Tibial nerve (tissue), 4 donors: ENCODE data around the gene ST3GAL4. TPM values are rescaled to one million over a fixed set of nuclear protein-coding genes. Genes with fewer than 3 reads are reported as not detected.

Experiments used
- DNase-seq, 2 donors: peaks; one replicate each; pipeline ENCODE4 v3.0.0-alpha.2; 2019; ENCODE audit warnings: low spot score in 2 of 2
- H3K27ac ChIP-seq, 4 donors: fragments of 200-600 bp; sonication (generic) in 3 of 4; one replicate each; pipeline ENCODE4 v1.5.1; 2017 to 2019; ENCODE audit warnings: mild to moderate bottlenecking in 1 of 4
- H3K27me3 ChIP-seq, 2 donors: fragments of 200-600 bp; sonication (generic) in 1 of 2; one replicate each; pipeline versions ENCODE4 v1.5.1 to v1.6.0; 2017 to 2019
- H3K36me3 ChIP-seq, 3 donors: fragments of 200-600 bp; sonication (generic); one replicate each; pipeline ENCODE4 v1.5.1; 2018 to 2019
- H3K4me1 ChIP-seq, 4 donors: fragments of 200-600 bp; sonication (generic) in 3 of 4; one replicate each; pipeline ENCODE4 v1.5.1; 2017 to 2019
- H3K4me3 ChIP-seq, 4 donors: fragments of 200-600 bp; sonication (generic) in 3 of 4; one replicate each; pipeline ENCODE4 v1.5.1; 2017 to 2019; ENCODE audit warnings: mild to moderate bottlenecking in 1 of 4, moderate library complexity in 1 of 4
- H3K9me3 ChIP-seq, 4 donors: fragments of 200-600 bp; sonication (generic) in 3 of 4; one replicate each; pipeline ENCODE4 v1.5.1; 2017 to 2019
- EP300 ChIP-seq, 2 donors: sonication (generic); formaldehyde crosslinking; IDR thresholded peaks; one replicate each; pipeline ENCODE4 v1.6.1; 2017; ENCODE audit warnings: antibody characterized with exemption in 2 of 2, mild to moderate bottlenecking in 1 of 2
- POLR2A ChIP-seq, 2 donors: fragments of 450-650 bp; IDR thresholded peaks; one replicate each; pipeline ENCODE4 v1.6.1; 2017; ENCODE audit warnings: antibody characterized with exemption in 2 of 2, mild to moderate bottlenecking in 2 of 2, moderate library complexity in 2 of 2
- WGBS, 2 donors: methylation state at CpG; one replicate each; pipeline ENCODE4 v1.1.5; 2018; 5-methylcytosine and 5-hydroxymethylcytosine counted together
- total RNA-seq, 4 donors: library from RNA; depleted of rRNA; stranded (reverse); fragments of >200 nt; gene quantifications; one replicate each; pipeline ENCODE4 v1.1.0, GENCODE V29; 2016
- TF ChIP-seq, protein P1 (sequence below), 5 experiments: fragments of 200-600 bp in 3 of 5; fragments of 450-650 bp in 2 of 5; sonication (generic) in 3 of 5; IDR thresholded peaks; one replicate each; pipeline ENCODE4 v1.5.1; 2016 to 2019; ENCODE audit warnings: antibody characterized with exemption in 5 of 5, mild to moderate bottlenecking in 3 of 5, moderate library complexity in 2 of 5

ST3GAL4 gene
- total RNA-seq, 4 donors from 2014 or later, result 68.1 to 162 (median 122) TPM

DNA sequence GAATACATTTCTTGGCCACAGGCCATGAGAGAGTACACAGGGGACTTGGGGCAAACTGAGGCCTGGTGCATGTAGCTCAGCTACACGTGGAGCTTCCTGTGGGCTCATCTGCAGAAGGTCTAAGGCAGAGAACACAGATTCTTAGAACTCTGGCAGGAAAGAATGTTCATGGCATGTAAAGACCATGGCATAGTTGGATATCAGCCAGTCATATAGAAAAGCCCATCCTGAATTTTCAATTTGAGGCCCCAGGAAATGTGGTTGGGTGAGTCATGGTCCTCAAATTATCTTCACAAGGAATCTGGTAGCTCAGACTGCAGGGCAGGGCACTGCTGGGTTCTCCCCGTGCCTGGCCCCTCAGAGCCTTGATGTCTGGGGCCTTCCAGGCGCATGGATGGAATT lies 13.7 kb upstream of the ST3GAL4 start:
- 58 to 77% methylated on average over 3 of the region's 3 CpGs for WGBS, 2 donors
- peaks cover 0 to 54% (median 0%) of the 10 kb centered on the region in 3 donors for H3K36me3 ChIP-seq
- DNase-seq, result no peak
- TF ChIP-seq POLR2A (IDR thresholded peaks at IDR 0.05) (no peak), EP300 (IDR thresholded peaks at IDR 0.05) (no peak)
- TF ChIP-seq, protein P1, sequence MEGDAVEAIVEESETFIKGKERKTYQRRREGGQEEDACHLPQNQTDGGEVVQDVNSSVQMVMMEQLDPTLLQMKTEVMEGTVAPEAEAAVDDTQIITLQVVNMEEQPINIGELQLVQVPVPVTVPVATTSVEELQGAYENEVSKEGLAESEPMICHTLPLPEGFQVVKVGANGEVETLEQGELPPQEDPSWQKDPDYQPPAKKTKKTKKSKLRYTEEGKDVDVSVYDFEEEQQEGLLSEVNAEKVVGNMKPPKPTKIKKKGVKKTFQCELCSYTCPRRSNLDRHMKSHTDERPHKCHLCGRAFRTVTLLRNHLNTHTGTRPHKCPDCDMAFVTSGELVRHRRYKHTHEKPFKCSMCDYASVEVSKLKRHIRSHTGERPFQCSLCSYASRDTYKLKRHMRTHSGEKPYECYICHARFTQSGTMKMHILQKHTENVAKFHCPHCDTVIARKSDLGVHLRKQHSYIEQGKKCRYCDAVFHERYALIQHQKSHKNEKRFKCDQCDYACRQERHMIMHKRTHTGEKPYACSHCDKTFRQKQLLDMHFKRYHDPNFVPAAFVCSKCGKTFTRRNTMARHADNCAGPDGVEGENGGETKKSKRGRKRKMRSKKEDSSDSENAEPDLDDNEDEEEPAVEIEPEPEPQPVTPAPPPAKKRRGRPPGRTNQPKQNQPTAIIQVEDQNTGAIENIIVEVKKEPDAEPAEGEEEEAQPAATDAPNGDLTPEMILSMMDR (IDR thresholded peaks at IDR 0.05), result no peak
- peak overlapping the region in 1 of 4 donors; percentile 64 for H3K27ac ChIP-seq
- H3K9me3 ChIP-seq, result no peaks in the 10 kb centered on the region
- H3K4me3 ChIP-seq, result no peak overlapping the region
- peaks cover 0 to 56% (median 20%) of the 10 kb centered on the region in 4 donors for H3K4me1 ChIP-seq
- H3K27me3 ChIP-seq, result no peaks in the 10 kb centered on the region

DNA sequence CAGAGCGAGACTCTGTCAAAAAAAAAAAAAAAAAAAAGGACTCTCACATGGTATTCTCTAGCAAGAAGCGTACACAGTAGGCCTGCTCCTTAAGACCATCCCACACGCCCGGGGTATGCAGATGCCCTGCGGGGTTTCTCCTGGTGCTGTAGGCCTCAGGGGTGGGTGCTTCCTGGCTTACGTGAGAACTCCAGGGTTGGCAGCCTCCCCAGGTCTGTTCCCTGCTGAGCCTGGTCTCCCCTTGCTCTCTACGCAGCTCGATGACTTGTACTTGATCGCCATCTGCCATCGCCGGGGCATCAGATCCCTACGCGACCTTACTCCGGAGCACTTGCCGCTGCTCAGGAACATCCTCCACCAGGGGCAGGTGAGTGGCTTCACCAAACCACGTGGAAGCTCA lies 12.4 kb upstream of the ST3GAL4 start:
- Histone ChIP-seq H3K27ac (no peak overlapping the region), H3K9me3 (no peaks in the 10 kb centered on the region), H3K4me1 (peaks cover 0 to 62% (median 20%) of the 10 kb centered on the region in 4 donors), H3K27me3 (no peaks in the 10 kb centered on the region), H3K36me3 (peaks cover 0 to 65% (median 0%) of the 10 kb centered on the region in 3 donors), H3K4me3 (no peak overlapping the region)
- no peak for DNase-seq
- 95 to 96% methylated on average over 16 of the region's 16 CpGs for WGBS, 2 donors
- TF ChIP-seq POLR2A (IDR thresholded peaks at IDR 0.05) (no peak), EP300 (IDR thresholded peaks at IDR 0.05) (no peak)
- TF ChIP-seq, protein P1 (IDR thresholded peaks at IDR 0.05), result no peak

DNA sequence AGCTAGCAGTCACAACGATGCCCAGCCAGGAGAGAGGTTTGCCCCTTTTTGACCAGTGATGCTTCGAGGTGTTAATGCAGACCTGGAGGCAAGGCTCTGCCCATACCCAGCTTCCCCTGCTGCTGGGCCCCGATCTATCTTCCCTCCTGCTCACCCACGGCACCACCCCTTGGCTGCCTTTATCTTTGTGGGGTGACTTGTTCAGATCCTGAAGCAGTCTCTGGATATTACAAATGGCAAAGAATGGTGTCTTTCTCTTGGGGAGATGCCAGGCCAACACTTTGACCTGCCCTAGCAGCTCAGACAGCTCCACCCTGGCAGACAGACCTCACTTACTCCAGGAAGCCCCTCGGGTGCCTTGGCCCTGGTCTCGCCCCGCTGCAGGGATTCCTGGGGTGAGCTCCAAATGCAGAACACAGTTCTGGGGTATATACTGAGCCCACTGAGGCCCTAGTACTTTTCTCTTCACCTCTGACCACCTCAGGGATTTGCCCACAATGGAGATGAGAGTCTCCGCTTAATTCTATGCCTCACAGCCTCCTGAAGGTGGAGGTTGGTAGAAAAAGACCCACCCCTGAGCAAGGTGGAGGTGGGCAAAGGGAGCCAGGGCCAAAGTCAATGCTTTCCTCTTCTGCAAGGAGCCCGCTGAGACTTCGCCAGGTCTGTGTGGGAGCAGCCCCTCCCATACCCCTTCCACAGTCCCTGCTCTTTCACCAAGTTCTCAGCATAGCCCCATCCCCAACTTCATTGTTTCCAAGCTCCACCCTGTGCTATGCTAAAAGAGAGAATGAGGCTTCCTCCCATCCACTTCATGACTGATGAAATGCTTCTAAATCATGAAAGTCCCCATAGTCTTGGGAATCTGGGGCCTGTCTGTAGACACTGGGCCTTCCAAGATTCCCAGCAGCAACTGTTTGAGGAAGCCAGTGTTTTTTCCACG lies 11.1 kb upstream of the ST3GAL4 start:
- H3K4me1 ChIP-seq, result peaks cover 0 to 67% (median 27%) of the 10 kb centered on the region in 4 donors
- TF ChIP-seq, protein P1 (IDR thresholded peaks at IDR 0.05), result no peak
- TF ChIP-seq POLR2A (IDR thresholded peaks at IDR 0.05), result no peak
- no peak for TF ChIP-seq EP300 (IDR thresholded peaks at IDR 0.05)
- 73 to 74% methylated on average over 11 of the region's 11 CpGs for WGBS, 2 donors
- peaks cover 0 to 60% (median 0%) of the 10 kb centered on the region in 3 donors for H3K36me3 ChIP-seq
- no peaks in the 10 kb centered on the region for H3K27me3 ChIP-seq
- no peak for DNase-seq
- peak overlapping the region in 1 of 4 donors; percentile 74 for H3K27ac ChIP-seq
- H3K4me3 ChIP-seq, result no peak overlapping the region
- H3K9me3 ChIP-seq, result no peaks in the 10 kb centered on the region

DNA sequence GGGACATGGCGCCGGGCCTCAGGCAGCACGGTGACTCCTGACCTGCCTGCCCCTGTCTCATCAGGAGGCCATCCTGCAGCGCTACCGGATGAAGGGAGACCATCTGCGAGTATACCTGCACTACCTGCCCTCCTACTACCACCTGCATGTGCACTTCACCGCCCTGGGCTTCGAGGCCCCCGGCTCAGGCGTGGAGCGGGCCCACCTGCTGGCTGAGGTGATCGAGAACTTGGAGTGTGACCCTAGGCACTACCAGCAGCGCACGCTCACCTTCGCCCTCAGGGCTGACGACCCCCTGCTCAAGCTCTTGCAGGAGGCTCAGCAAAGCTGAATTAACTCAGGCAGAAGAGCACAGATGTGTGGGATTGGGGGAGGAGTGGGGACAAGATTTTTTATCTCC lies 10.2 kb upstream of the ST3GAL4 start:
- Histone ChIP-seq H3K4me1 (peaks cover 0 to 64% (median 20%) of the 10 kb centered on the region in 4 donors), H3K27me3 (no peaks in the 10 kb centered on the region), H3K4me3 (no peak overlapping the region), H3K27ac (peak overlapping the region in 3 of 4 donors; percentile 38 to 74 (median 62)), H3K36me3 (peaks cover 0 to 60% (median 0%) of the 10 kb centered on the region in 3 donors), H3K9me3 (no peaks in the 10 kb centered on the region)
- no peak for DNase-seq
- 92 to 93% methylated on average over 16 of the region's 16 CpGs for WGBS, 2 donors
- TF ChIP-seq EP300 (IDR thresholded peaks at IDR 0.05), result no peak
- TF ChIP-seq, protein P1 (IDR thresholded peaks at IDR 0.05), result no peak
- TF ChIP-seq POLR2A (IDR thresholded peaks at IDR 0.05), result no peak
